IMR-90 (cell line): ENCODE results near the gene LYPD6. TPM values are rescaled to one million over a fixed set of nuclear protein-coding genes. Genes with fewer than 3 reads are reported as not detected.

ENCODE experiments used
- ATAC-seq: fragments of 200-7000 bp; cut with Tn5 transposase; 2 replicates; pipeline ENCODE4 v1.9.1; 2020; ENCODE audit warnings: low read depth, mild to moderate bottlenecking, moderate library complexity
- BruUV-seq: library from RNA; stranded (reverse); fragments of 400-500 nt; replicated peaks from 2 replicates; lab custom pipeline; 2021; lab: Mats Ljungman, UMichigan
- CTCF ChIA-PET: fragments of 300-600 bp; formaldehyde crosslinking; extraction: SDS; loops from one replicate; lab custom pipeline; 2021; ENCODE audit warnings: antibody characterized with exemption; lab: Yijun Ruan, JAX
- POLR2A ChIA-PET: fragments of 300-600 bp; sonication (Branson Sonifier 250); formaldehyde crosslinking; loops from one replicate; lab custom pipeline; 2022; ENCODE audit warnings: antibody characterized with exemption; ENCODE audit not compliant: unreplicated experiment; lab: Charles Lee
- DNase-seq: peaks from one replicate; pipeline ENCODE4 v3.0.0; 2013
- H2AFZ ChIP-seq: replicated peaks from 2 replicates; pipeline ENCODE3; 2013; ENCODE audit warnings: low read length, mild to moderate bottlenecking; ENCODE audit not compliant: poor library complexity
- H2AK5ac ChIP-seq: 2 replicates; pipeline ENCODE4 v1.6.1; 2013; ENCODE audit warnings: low read depth, low read length, inconsistent platforms
- H2AK9ac ChIP-seq: replicated peaks from 2 replicates; pipeline ENCODE3; 2013; ENCODE audit warnings: mild to moderate bottlenecking, low read depth, low read length, moderate library complexity; ENCODE audit not compliant: poor library complexity
- H2BK120ac ChIP-seq: 2 replicates; pipeline ENCODE4 v1.6.1; 2013; ENCODE audit warnings: low read depth, low read length, inconsistent platforms
- H2BK15ac ChIP-seq: 3 replicates; pipeline ENCODE4 v1.6.1; 2013; ENCODE audit warnings: low read depth, low read length, inconsistent platforms
- H2BK20ac ChIP-seq: 2 replicates; pipeline ENCODE4 v1.6.1; 2013; ENCODE audit warnings: low read depth, mild to moderate bottlenecking, inconsistent platforms, low read length, moderate library complexity
- H2BK5ac ChIP-seq: 2 replicates; pipeline ENCODE4 v1.6.1; 2013; ENCODE audit warnings: mild to moderate bottlenecking, low read depth, low read length, inconsistent platforms; ENCODE audit not compliant: poor library complexity, severe bottlenecking
- H3K14ac ChIP-seq: replicated peaks from 2 replicates; pipeline ENCODE4 v1.6.1; 2013; ENCODE audit warnings: low read depth, low read length, inconsistent platforms
- H3K18ac ChIP-seq: 2 replicates; pipeline ENCODE4 v1.6.1; 2013; ENCODE audit warnings: low read depth, low read length, control low read depth
- H3K23ac ChIP-seq: 2 replicates; pipeline ENCODE4 v1.6.1; 2013; ENCODE audit warnings: low read depth, low read length, inconsistent platforms
- H3K27ac ChIP-seq: 2 replicates; pipeline ENCODE4 v1.5.1; 2013; ENCODE audit warnings: mild to moderate bottlenecking, control low read depth, low read length; ENCODE audit not compliant: insufficient read depth
- H3K27me3 ChIP-seq: 2 replicates; pipeline ENCODE4 v1.6.1; 2013; ENCODE audit warnings: low read length; ENCODE audit not compliant: control insufficient read depth, insufficient read depth
- H3K36me3 ChIP-seq: 2 replicates; pipeline ENCODE4 v1.6.1; 2013; ENCODE audit warnings: low read length, mixed read lengths; ENCODE audit not compliant: control insufficient read depth, insufficient read depth
- H3K4ac ChIP-seq: 2 replicates; pipeline ENCODE4 v1.6.1; 2013; ENCODE audit warnings: low read depth, low read length, inconsistent platforms
- H3K4me1 ChIP-seq: 2 replicates; pipeline ENCODE4 v1.6.1; 2013; ENCODE audit warnings: low read length, mixed read lengths; ENCODE audit not compliant: control insufficient read depth, insufficient read depth
- H3K4me2 ChIP-seq: 2 replicates; pipeline ENCODE4 v1.6.1; 2013; ENCODE audit warnings: low read depth, mild to moderate bottlenecking, control low read depth, low read length, moderate library complexity
- H3K4me3 ChIP-seq: 2 replicates; pipeline ENCODE4 v1.5.1; 2013; ENCODE audit warnings: low read depth, mild to moderate bottlenecking, control low read depth, low read length, moderate library complexity; ENCODE audit not compliant: insufficient read depth
- H3K56ac ChIP-seq: 2 replicates; pipeline ENCODE4 v1.6.1; 2013; ENCODE audit warnings: low read length, inconsistent platforms; ENCODE audit not compliant: insufficient read depth; ENCODE audit errors: extremely low read depth
- H3K79me1 ChIP-seq, 2 experiments: 2 replicates each; pipeline ENCODE4 v1.6.1; 2013; ENCODE audit warnings: low read length in 2 of 2, inconsistent platforms in 1 of 2, low read depth in 1 of 2
- H3K9ac ChIP-seq: 2 replicates; pipeline ENCODE4 v1.6.1; 2013; ENCODE audit warnings: low read depth, low read length, control low read depth
- H3K9me1 ChIP-seq: 2 replicates; pipeline ENCODE4 v1.6.1; 2013; ENCODE audit warnings: low read length, inconsistent platforms; ENCODE audit not compliant: insufficient read depth
- H3K9me3 ChIP-seq: 2 replicates; pipeline ENCODE4 v1.6.1; 2013; ENCODE audit warnings: low read length; ENCODE audit not compliant: control insufficient read depth, insufficient read depth
- H4K20me1 ChIP-seq: 2 replicates; pipeline ENCODE4 v1.6.1; 2013; ENCODE audit warnings: low read length, inconsistent platforms; ENCODE audit not compliant: insufficient read depth
- H4K5ac ChIP-seq: 2 replicates; pipeline ENCODE4 v1.6.1; 2013; ENCODE audit warnings: mild to moderate bottlenecking, low read depth, low read length, control low read depth
- H4K8ac ChIP-seq, 2 experiments: 2 replicates each; pipeline ENCODE4 v1.6.1; 2013; ENCODE audit warnings: low read depth in 2 of 2, low read length in 2 of 2, control low read depth in 1 of 2, inconsistent platforms in 1 of 2
- H4K91ac ChIP-seq: 2 replicates; pipeline ENCODE4 v1.6.1; 2013; ENCODE audit warnings: low read depth, low read length, inconsistent platforms; ENCODE audit not compliant: insufficient read depth
- BHLHE40 ChIP-seq: fragments of 150-350 bp; IDR thresholded peaks from 2 replicates; pipeline ENCODE4 v1.6.1; 2016; ENCODE audit warnings: mild to moderate bottlenecking, low read depth, low read length
- CHD1 ChIP-seq: IDR thresholded peaks from 2 replicates; pipeline ENCODE4 v1.6.1; 2012; ENCODE audit warnings: low read depth, low read length, improper control_type of control experiment
- MAFK ChIP-seq: IDR thresholded peaks from 2 replicates; pipeline ENCODE4 v1.6.1; 2012; ENCODE audit warnings: low read depth, low read length, improper control_type of control experiment
- MAZ ChIP-seq: IDR thresholded peaks from 2 replicates; pipeline ENCODE4 v1.6.1; 2012; ENCODE audit warnings: low read depth, mild to moderate bottlenecking, low read length, improper control_type of control experiment, moderate library complexity, borderline replicate concordance
- MXI1 ChIP-seq: IDR thresholded peaks from 2 replicates; pipeline ENCODE4 v1.6.1; 2012; ENCODE audit warnings: low read depth, mild to moderate bottlenecking, low read length, moderate library complexity, borderline replicate concordance
- NFE2L2 ChIP-seq: fragments of 150-350 bp; IDR thresholded peaks from 2 replicates; pipeline ENCODE4 v1.6.1; 2016; ENCODE audit warnings: low read depth, mild to moderate bottlenecking, low read length
- POLR2A ChIP-seq: IDR thresholded peaks from 2 replicates; pipeline ENCODE4 v1.6.1; 2012; ENCODE audit warnings: mild to moderate bottlenecking, low read depth, low read length
- WGBS, 2 experiments: methylation state at CpG; one replicate each; pipeline versions ENCODE4 v1.1.5 to v1.1.7; 2013; ENCODE audit warnings: missing lambda C conversion rate in 2 of 2; ENCODE audit not compliant: insufficient read length in 1 of 2; ENCODE audit errors: extremely low coverage in 2 of 2; 5-methylcytosine and 5-hydroxymethylcytosine counted together
- dilution Hi-C: fragments of 300-500 bp; cut with HindIII; formaldehyde crosslinking; loops from one replicate; pipeline ENCODE4 v1.14.3; 2018; ENCODE audit warnings: low sequenced_read_pairs; ENCODE audit not compliant: unreplicated experiment
- in situ Hi-C: fragments of 300-500 bp; cut with MboI; formaldehyde crosslinking; loops from 3 replicates; pipeline ENCODE4 v1.14.3; 2019; ENCODE audit warnings: low sequenced_read_pairs, inconsistent platforms, mixed read lengths
- intact Hi-C: fragments of 100-400 bp; cut with micrococcal nuclease; formaldehyde crosslinking; loops from 2 replicates; pipeline ENCODE4 v1.10.0; 2022
- polyA plus RNA-seq, 3 experiments: library from polyadenylated mRNA; depleted of rRNA; stranded (reverse); fragments of >200 nt; gene quantifications; 2 replicates each; pipeline ENCODE4 v1.2.3, GENCODE V29; 2012; ENCODE audit warnings: low replicate concordance in 1 of 3
- total RNA-seq: library from RNA; depleted of rRNA; stranded (reverse); fragments of >200 nt; gene quantifications from 2 replicates; pipeline ENCODE4 v1.2.3, GENCODE V29; 2012

Gene LYPD6
- total and polyA plus RNA-seq, 2 of the 4 experiments (the other 2 are of a cell fraction), result 0.87 to 0.90 TPM

DNA sequence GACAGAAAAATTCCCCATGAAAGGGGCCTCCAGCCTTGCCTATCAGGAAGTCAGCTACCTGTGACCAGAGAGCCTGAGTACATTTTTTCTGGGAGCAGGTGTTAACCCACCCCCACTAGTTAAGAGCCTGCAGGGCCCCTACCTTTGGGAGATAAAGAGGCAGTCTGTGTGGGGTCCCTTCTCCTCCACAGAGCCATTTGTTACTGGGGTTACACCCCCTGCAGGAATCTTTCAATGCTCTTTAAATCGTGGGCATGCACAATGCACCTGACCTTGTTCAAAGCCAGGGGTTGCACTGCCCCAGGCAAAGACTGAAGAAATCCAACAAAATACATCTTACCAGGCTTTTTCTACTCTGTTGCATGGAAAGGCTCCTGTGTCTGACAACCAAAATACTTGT is 15.7 kb upstream of the LYPD6 start:
- H3K18ac ChIP-seq, result no peak overlapping the region

More for the DNA sequence above, 15.7 kb upstream of the LYPD6 start:
- ATAC-seq (no peak), DNase-seq (no peak)
- TF ChIP-seq MAFK (no peak), NFE2L2 (no peak), MAZ (no peak), MXI1 (no peak), BHLHE40 (no peak), POLR2A (no peak), CHD1 (no peak)
- Histone ChIP-seq H4K5ac (no peak overlapping the region), H3K79me1 (no peaks in the 10 kb centered on the region), H2AK5ac (no peak overlapping the region), H3K23ac (no peak overlapping the region), H3K4me2 (no peak overlapping the region), H4K91ac (no peak overlapping the region), H3K14ac (no peak overlapping the region), H3K9me3 (no peaks in the 10 kb centered on the region), H2BK5ac (no peak overlapping the region), H3K27me3 (no peaks in the 10 kb centered on the region), H2AFZ (no peak overlapping the region), H3K4me1 (no peaks in the 10 kb centered on the region), H2AK9ac (no peak overlapping the region), H4K20me1 (no peaks in the 10 kb centered on the region), H3K36me3 (no peaks in the 10 kb centered on the region), H3K9ac (no peak overlapping the region), H3K4ac (no peak overlapping the region), H2BK120ac (no peak overlapping the region), H3K56ac (no peak overlapping the region), H3K4me3 (no peak overlapping the region), H3K9me1 (no peaks in the 10 kb centered on the region), H2BK15ac (no peak overlapping the region), H3K27ac (no peak overlapping the region), H4K8ac (no peak overlapping the region), H2BK20ac (no peak overlapping the region)
- in situ Hi-C loops, result loop anchor here (10.0 to 25.0 kb wide), 2 partner anchors 290 to 677 kb away; partner anchors contain the start of gene EPC2
- no CpG with 5 or more reads among the region's 1 CpG for WGBS, 2 experiments
- dilution Hi-C loops, result no loop called here
- BruUV-seq, result no TSS peak
- intact Hi-C loops, result no loop called here
- ChIA-PET POLR2A (no interaction called here), CTCF (no interaction called here)
